ENCODE measurements around the gene CBARP. TPM values are rescaled to one million over a fixed set of nuclear protein-coding genes. Genes with fewer than 3 reads are reported as not detected.

The CBARP gene
- total RNA-seq, 1 donor from 2014 or later = 26.2 TPM

DNA sequence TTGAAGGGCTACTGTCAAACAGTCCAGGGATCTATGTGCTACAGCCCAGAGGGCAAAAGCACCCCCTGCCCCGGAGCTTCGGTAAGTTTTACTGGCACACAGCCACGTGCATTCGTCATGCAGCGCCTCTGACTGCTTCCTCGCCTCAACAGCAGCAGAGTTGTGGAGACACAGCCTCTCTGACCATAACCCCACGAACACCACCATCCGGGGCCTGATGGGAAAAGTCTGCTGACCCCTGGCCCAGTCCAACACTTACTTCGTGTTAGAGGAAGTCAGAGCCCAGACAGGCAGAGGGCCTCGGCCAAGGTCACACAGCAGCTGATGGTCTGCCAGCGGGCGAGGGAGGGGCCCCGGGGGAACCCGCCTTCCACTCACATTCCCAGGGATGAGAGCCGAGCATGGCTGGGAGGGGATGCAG lies 5.1 kb downstream of the CBARP start:
- peak overlapping the region; percentile 80 for H3K4me3 Mint-ChIP-seq
- H3K4me1 Mint-ChIP-seq = peaks cover 4% of the 10 kb centered on the region
- H3K27ac Mint-ChIP-seq (ENCODE audit: unreplicated experiment) = no peak overlapping the region
- no peaks in the 10 kb centered on the region for H3K36me3 Mint-ChIP-seq (ENCODE audit: low read depth)
- TF ChIP-seq, protein P1, sequence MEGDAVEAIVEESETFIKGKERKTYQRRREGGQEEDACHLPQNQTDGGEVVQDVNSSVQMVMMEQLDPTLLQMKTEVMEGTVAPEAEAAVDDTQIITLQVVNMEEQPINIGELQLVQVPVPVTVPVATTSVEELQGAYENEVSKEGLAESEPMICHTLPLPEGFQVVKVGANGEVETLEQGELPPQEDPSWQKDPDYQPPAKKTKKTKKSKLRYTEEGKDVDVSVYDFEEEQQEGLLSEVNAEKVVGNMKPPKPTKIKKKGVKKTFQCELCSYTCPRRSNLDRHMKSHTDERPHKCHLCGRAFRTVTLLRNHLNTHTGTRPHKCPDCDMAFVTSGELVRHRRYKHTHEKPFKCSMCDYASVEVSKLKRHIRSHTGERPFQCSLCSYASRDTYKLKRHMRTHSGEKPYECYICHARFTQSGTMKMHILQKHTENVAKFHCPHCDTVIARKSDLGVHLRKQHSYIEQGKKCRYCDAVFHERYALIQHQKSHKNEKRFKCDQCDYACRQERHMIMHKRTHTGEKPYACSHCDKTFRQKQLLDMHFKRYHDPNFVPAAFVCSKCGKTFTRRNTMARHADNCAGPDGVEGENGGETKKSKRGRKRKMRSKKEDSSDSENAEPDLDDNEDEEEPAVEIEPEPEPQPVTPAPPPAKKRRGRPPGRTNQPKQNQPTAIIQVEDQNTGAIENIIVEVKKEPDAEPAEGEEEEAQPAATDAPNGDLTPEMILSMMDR (conservative IDR thresholded peaks at IDR 0.05) = no peak
- no peaks in the 10 kb centered on the region for H3K9me3 Mint-ChIP-seq
- H3K27me3 Mint-ChIP-seq (ENCODE audit: low read depth) = no peaks in the 10 kb centered on the region
- DNase-seq (ENCODE audit: low read depth, low spot score) = no peak

DNA sequence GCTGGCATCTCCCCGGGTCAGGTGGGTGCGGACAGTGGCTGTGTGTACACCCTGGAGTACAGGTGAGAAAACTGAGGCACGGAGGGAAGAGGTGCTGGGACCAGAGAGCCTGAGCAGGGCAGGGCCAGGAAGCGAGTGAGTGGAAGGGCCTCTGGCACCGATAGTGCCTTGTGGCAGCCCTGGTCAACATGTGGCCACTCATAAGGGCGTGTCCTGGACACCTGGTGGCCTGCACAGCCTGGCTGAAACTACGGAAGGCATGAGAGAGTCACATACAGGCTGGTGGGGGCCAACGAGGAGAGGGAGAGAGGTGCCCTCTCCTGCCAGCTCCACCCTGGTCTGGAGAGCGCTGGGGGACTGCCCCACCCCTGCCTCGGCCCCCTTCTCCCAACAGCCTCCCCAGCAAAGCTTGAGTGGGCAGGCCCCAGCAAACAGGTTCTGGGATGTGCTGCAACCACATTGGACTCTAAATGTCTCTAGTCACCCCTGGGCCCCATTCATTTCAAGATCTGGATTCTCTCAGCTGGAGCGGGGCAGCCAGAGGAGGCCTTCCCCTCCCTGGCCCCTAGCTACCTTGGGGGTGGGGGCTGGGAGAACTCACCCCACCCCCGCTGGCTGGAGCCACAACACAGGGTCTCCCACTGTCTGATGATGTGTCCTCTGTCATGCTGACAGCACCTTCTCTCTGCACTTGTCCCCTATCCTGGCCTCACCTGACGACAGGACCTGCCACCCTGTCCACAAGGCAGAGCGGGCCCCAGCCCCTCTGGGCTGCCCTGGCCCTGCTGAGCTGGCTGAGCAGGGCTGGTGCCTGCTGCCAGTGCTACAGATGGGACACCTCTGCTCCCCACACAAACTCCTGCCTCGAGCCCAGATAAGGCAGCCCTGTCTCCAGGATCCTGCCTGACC lies 5.8 kb downstream of the CBARP start:
- Mint-ChIP-seq H3K9me3 (no peaks in the 10 kb centered on the region), H3K4me3 (peak overlapping the region; percentile 80), H3K36me3 (ENCODE audit: low read depth) (no peaks in the 10 kb centered on the region), H3K27ac (ENCODE audit: unreplicated experiment) (peak overlapping the region; percentile 27), H3K27me3 (ENCODE audit: low read depth) (no peaks in the 10 kb centered on the region), H3K4me1 (peaks cover 4% of the 10 kb centered on the region)
- DNase-seq (ENCODE audit: low read depth, low spot score) = no peak
- TF ChIP-seq, protein P1 (conservative IDR thresholded peaks at IDR 0.05) = no peak

DNA sequence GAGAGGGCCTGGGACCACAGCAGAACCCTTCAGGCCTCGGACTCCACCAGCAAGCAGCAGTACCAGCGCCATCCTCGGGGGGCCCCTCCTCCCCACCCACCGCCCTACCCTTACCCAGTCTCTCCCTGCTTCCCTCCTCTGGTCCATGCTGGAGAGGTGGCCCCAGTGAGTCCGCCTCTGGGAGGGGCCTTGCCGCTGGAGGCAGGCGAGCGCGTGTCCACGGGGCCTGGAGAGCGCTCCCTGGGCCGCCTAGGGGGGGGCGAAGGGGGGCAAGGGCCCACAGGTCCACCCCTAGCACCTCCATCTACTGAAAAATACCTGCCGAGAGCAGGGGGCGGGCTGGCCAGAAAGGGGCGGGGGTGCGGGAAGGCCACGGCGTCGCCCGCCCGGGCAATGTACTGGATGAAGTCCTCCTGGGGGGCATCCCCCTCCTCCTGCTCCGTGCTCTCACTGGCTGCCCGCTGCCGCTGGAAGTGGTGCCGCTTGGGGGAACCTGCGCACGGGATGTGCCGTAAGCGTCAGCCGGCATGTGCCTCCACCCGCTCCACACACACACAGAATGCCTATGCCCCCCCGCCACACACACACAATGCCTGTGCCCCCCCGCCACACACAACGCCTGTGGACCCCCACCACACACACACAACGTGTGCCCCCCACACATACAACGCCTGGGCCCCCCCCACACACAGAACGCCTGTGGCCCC lies 6.9 kb downstream of the CBARP start:
- no peaks in the 10 kb centered on the region for H3K9me3 Mint-ChIP-seq
- H3K4me1 Mint-ChIP-seq = peaks cover 4% of the 10 kb centered on the region
- H3K4me3 Mint-ChIP-seq = no peak overlapping the region
- DNase-seq (ENCODE audit: low read depth, low spot score) = no peak
- no peak overlapping the region for H3K27ac Mint-ChIP-seq (ENCODE audit: unreplicated experiment)
- H3K27me3 Mint-ChIP-seq (ENCODE audit: low read depth) = no peaks in the 10 kb centered on the region
- TF ChIP-seq, protein P1 (conservative IDR thresholded peaks at IDR 0.05) = no peak
- no peaks in the 10 kb centered on the region for H3K36me3 Mint-ChIP-seq (ENCODE audit: low read depth)

DNA sequence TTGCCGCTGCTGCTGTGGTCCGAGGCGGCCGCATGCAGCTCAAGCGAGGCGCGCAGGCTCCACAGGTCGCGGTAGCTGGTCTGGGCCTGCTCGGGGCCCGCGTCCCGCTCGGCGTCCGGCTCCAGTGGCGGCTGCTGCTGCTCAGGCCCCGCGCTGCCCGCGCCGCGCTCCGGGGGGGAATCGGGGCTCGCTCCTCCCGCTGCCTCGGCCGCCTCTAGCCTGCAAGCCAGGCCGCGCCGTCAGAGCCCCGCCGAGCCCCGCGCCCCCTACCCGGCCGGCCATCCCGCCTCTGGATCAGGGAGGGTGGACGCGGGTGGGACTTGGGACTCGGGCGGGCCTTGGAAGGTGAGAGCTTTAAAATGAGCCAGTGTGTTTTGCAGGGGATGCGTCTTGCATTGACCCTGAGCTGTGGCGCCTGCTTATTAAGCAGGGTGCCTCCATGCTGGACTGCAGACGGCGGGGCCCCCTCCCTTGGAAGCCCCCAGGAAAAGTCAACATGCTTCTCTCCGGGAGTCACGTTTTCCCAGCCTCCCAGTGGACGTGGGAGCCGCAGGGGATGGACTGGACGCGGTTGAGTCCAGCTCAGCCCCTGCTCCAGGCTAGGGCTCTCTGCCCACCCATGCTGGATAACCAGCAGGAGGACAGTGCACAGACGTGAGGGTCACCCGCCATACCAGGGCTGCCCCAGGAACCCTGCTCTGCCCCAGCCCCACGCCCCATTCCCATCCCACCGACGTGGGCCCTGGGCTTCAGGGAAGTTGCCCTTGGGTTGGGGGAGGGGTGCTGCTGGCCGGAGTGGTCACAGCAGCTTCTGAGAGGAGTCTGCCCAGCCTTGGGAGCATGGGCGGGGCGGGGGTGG lies 7.7 kb downstream of the CBARP start:
- TF ChIP-seq, protein P1 (conservative IDR thresholded peaks at IDR 0.05) = no peak
- Mint-ChIP-seq H3K9me3 (no peaks in the 10 kb centered on the region), H3K4me3 (no peak overlapping the region), H3K27ac (ENCODE audit: unreplicated experiment) (no peak overlapping the region), H3K36me3 (ENCODE audit: low read depth) (no peaks in the 10 kb centered on the region), H3K27me3 (ENCODE audit: low read depth) (no peaks in the 10 kb centered on the region), H3K4me1 (peaks cover 4% of the 10 kb centered on the region)
- no peak for DNase-seq (ENCODE audit: low read depth, low spot score)
